Measurements from ENCODE around the gene AKAP10. TPM values are rescaled to one million over a fixed set of nuclear protein-coding genes. Genes with fewer than 3 reads are reported as not detected.
"Not testable (repeated sequence)": the region's sequence is repeated elsewhere in the genome, so short reads cannot be mapped to it uniquely, and the experiment has no call there.

AKAP10 gene
- total and polyA plus RNA-seq, 2 of the 8 experiments (the other 6 are each of a cell fraction or from before 2014, with no cell fraction given), result 13.3 to 27.0 TPM

DNA sequence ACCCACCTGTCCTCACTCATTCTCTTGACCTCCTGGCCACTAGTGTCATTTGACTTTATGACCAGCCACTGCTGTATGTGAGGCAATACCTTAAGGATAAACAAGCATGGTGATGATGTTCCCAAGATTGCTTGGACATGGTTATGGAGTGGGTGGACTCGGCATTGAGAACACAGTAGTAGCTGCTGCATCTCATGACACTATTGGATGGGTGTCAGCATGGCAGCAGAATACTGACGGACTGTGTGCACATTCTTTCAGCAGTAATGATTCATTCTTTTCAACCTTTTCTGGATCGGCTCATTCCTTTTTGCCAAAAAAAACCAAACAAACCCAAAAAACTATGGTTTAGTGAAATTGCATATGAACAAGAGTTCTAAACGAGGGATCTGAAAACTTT is 45.1 kb upstream of the AKAP10 start (continued):
- TF ChIP-seq, protein P1, sequence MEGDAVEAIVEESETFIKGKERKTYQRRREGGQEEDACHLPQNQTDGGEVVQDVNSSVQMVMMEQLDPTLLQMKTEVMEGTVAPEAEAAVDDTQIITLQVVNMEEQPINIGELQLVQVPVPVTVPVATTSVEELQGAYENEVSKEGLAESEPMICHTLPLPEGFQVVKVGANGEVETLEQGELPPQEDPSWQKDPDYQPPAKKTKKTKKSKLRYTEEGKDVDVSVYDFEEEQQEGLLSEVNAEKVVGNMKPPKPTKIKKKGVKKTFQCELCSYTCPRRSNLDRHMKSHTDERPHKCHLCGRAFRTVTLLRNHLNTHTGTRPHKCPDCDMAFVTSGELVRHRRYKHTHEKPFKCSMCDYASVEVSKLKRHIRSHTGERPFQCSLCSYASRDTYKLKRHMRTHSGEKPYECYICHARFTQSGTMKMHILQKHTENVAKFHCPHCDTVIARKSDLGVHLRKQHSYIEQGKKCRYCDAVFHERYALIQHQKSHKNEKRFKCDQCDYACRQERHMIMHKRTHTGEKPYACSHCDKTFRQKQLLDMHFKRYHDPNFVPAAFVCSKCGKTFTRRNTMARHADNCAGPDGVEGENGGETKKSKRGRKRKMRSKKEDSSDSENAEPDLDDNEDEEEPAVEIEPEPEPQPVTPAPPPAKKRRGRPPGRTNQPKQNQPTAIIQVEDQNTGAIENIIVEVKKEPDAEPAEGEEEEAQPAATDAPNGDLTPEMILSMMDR (IDR thresholded peaks at IDR 0.05; ENCODE audit: control extremely low read depth in 1 of 3, insufficient read depth in 1 of 3, low read depth in 1 of 3, low read length in 3 of 3), result no peak
- TF ChIP-seq RBBP5 (IDR thresholded peaks at IDR 0.05; ENCODE audit: borderline replicate concordance, low read depth, low read length) (no peak), BACH1 (IDR thresholded peaks at IDR 0.05; ENCODE audit: low read length) (no peak), NRF1 (IDR thresholded peaks at IDR 0.05; ENCODE audit: low read depth, low read length) (no peak), SP1 (IDR thresholded peaks at IDR 0.05; ENCODE audit: low read depth, low read length) (no peak), HDAC6 (IDR thresholded peaks at IDR 0.05; ENCODE audit: low read depth, low read length) (no peak), JUN (IDR thresholded peaks at IDR 0.05; ENCODE audit: low read depth, low read length) (no peak), ASH2L (IDR thresholded peaks at IDR 0.05; ENCODE audit: low read length) (no peak), SIRT6 (IDR thresholded peaks at IDR 0.05; ENCODE audit: low read length) (no peak), SIN3A (conservative IDR thresholded peaks at IDR 0.05 in 1 of 2, IDR thresholded peaks at IDR 0.05 in 1 of 2; ENCODE audit: low read depth in 1 of 2, low read length in 2 of 2) (no peak), BRCA1 (IDR thresholded peaks at IDR 0.05; ENCODE audit: low read depth, low read length) (no peak)

DNA sequence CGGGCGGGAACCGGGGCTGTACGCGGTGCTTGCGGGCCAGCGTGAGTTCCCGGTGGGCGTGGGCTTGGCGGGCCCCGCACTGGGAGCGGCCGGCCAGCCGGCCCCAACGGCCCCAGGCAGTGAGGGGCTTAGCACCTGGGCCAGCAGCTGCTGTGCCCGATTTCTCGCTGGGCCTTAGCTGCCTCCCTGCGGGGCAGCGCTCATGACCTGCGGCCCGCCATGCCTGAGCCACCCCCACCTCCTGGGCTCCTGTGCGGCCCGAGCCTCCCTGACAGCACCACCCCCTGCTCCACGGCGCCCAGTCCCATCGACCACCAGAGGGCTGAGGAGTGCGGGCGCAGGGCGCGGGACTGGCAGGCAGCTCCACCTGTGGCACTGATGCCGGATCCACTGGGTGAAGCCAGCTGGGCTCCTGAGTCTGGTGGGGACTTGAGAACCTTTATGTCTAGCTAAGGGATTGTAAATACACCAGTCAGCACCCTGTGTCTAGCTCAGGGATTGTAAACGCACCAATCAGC is 38.9 kb upstream of the AKAP10 start:
- H3K27ac ChIP-seq (ENCODE audit: low read depth, low read length); H3K23me2 ChIP-seq (ENCODE audit: low read depth, low read length); H3K36me3 ChIP-seq (ENCODE audit: control insufficient read depth in 2 of 4, insufficient read depth in 4 of 4, low read length in 3 of 4); H3K4me2 ChIP-seq (ENCODE audit: insufficient read depth in 1 of 2, low read depth in 2 of 2, low read length in 2 of 2); H3K9me3 ChIP-seq (ENCODE audit: insufficient read depth in 2 of 2, low read depth in 1 of 2, low read length in 1 of 2); H4K91ac ChIP-seq (replicated peaks; ENCODE audit: insufficient read length, low read length); H3K79me1 ChIP-seq (ENCODE audit: low read depth, low read length); H2BK5ac ChIP-seq (ENCODE audit: low read depth, low read length); H3K4me3 ChIP-seq (ENCODE audit: extremely low read depth in 1 of 4, insufficient read depth in 2 of 4, low read depth in 3 of 4, low read length in 4 of 4); H3K14ac ChIP-seq (ENCODE audit: insufficient read length); H2BK120ac ChIP-seq (replicated peaks; ENCODE audit: low read depth, low read length); H2AK5ac ChIP-seq (ENCODE audit: low read depth, low read length); H2BK20ac ChIP-seq (ENCODE audit: low read length); H3K4ac ChIP-seq (replicated peaks; ENCODE audit: insufficient read length, low read depth, low read length); H2AFZ ChIP-seq (ENCODE audit: low read length); H2BK15ac ChIP-seq (ENCODE audit: low read length); H4K5ac ChIP-seq (ENCODE audit: insufficient read length, low read depth, low read length); H3K4me1 ChIP-seq (replicated peaks in 1 of 4; ENCODE audit: control insufficient read depth in 3 of 4, insufficient read depth in 4 of 4, low read length in 3 of 4); H3K79me2 ChIP-seq (ENCODE audit: control insufficient read depth in 1 of 2, insufficient read depth in 2 of 2, low read length in 2 of 2); H4K8ac ChIP-seq (ENCODE audit: extremely low read depth, insufficient read depth, low read length); H3K56ac ChIP-seq (replicated peaks; ENCODE audit: insufficient read length, low read depth, low read length); H3K18ac ChIP-seq (ENCODE audit: extremely low read depth, low read length); H3K27me3 ChIP-seq (replicated peaks in 1 of 4; ENCODE audit: control insufficient read depth in 3 of 4, extremely low read depth in 1 of 4, insufficient read depth in 3 of 4, low read length in 3 of 4); H2BK12ac ChIP-seq (ENCODE audit: low read depth, low read length); POLR2A ChIA-PET (ENCODE audit: partially characterized antibody); H3K23ac ChIP-seq (ENCODE audit: insufficient read length); FAIRE-seq; H3K9ac ChIP-seq (replicated peaks in 1 of 4; ENCODE audit: extremely low read depth in 1 of 4, low read depth in 3 of 4, low read length in 3 of 4); H4K20me1 ChIP-seq (replicated peaks in 1 of 2; ENCODE audit: control insufficient read depth in 1 of 2, insufficient read depth in 2 of 2, low read length in 2 of 2): not testable (repeated sequence)
- DNase-seq (ENCODE audit: low read depth in 1 of 2, low spot score in 2 of 2), result peak in 1 of 2 experiments; percentile 44
- WGBS, 2 experiments (ENCODE audit: extremely low coverage in 1 of 2, insufficient coverage in 1 of 2, insufficient read length in 1 of 2, insufficient replicate concordance in 2 of 2, low coverage in 1 of 2, low lambda C conversion rate in 2 of 2, missing lambda C conversion rate in 1 of 2), result 91% methylated on average over 32 of the region's 32 CpGs; no CpG with 5 or more reads in 1 of the 2 experiments
- CTCF ChIA-PET (ENCODE audit: partially characterized antibody), result interaction anchor here (0.6 to 1.0 kb wide), 3 partner anchors 8 to 110 kb away, joined by 3 to 4 read pairs (median 3); no protein-coding TSS in a partner anchor

Data from H1 (cell line).